ENCODE measurements around the gene NAV2. TPM values are rescaled to one million over a fixed set of nuclear protein-coding genes. Genes with fewer than 3 reads are reported as not detected.

NAV2 gene
- polyA plus RNA-seq, 12 donors: 36.2 to 80.2 (median 61.4) TPM

GRCh38 chr11:19803506-19803998 is 90.9 kb downstream of the NAV2 start:
- no peak for DNase-seq

- no peak for DNase-seq
Observed at GRCh38 chr11:19805376-19805775, 92.7 kb downstream of the NAV2 start.

- DNase-seq: no peak
Observed at GRCh38 chr11:19805827-19806226, 93.2 kb downstream of the NAV2 start.

- DNase-seq: no peak
Observed at GRCh38 chr11:19806251-19806650, 93.6 kb downstream of the NAV2 start.

GRCh38 chr11:19808076-19808911 is 95.7 kb downstream of the NAV2 start:
- no peak for DNase-seq

GRCh38 chr11:19810852-19811251 is 98.2 kb downstream of the NAV2 start:
- DNase-seq: no peak

GRCh38 chr11:19811380-19811779 is 98.7 kb downstream of the NAV2 start:
- no peak for DNase-seq

- no peak for DNase-seq
Observed at GRCh38 chr11:19812096-19812495, 99.5 kb downstream of the NAV2 start.

GRCh38 chr11:19812710-19813109 is 100.1 kb downstream of the NAV2 start:
- no peak for DNase-seq

- no peak for DNase-seq
Observed at GRCh38 chr11:19813158-19813879, 100.7 kb downstream of the NAV2 start.

GRCh38 chr11:19814421-19814820 is 101.8 kb downstream of the NAV2 start:
- no peak for DNase-seq

GRCh38 chr11:19816040-19816439 is 103.4 kb downstream of the NAV2 start:
- DNase-seq: no peak

- DNase-seq: no peak
Observed at GRCh38 chr11:19816817-19817216, 104.2 kb downstream of the NAV2 start.

- DNase-seq: no peak
Observed at GRCh38 chr11:19817265-19817851, 104.7 kb downstream of the NAV2 start.

- no peak for DNase-seq
Observed at GRCh38 chr11:19817870-19818269, 105.2 kb downstream of the NAV2 start.

GRCh38 chr11:19818619-19819018 is 106.0 kb downstream of the NAV2 start:
- no peak for DNase-seq

GRCh38 chr11:19819148-19819547 is 106.5 kb downstream of the NAV2 start:
- no peak for DNase-seq

GRCh38 chr11:19820100-19820499 is 107.5 kb downstream of the NAV2 start:
- no peak for DNase-seq

- DNase-seq: no peak
Observed at GRCh38 chr11:19821412-19821875, 108.8 kb downstream of the NAV2 start.

- no peak for DNase-seq
Observed at GRCh38 chr11:19821993-19822392, 109.4 kb downstream of the NAV2 start.

GRCh38 chr11:19822531-19822930 is 109.9 kb downstream of the NAV2 start:
- DNase-seq: no peak

GRCh38 chr11:19826606-19827005 is 114.0 kb downstream of the NAV2 start:
- DNase-seq: no peak
